DMS153 treated with DMSO at 0.1 percent for 48 hours (cell line): ENCODE results near the gene CDC42.

Experiments
- DNase-seq: peaks from one replicate; lab custom pipeline; 2025; ENCODE audit not compliant: unreplicated experiment; lab: John Stamatoyannopoulos, UW

Gene CDC42

GRCh38 chr1:22107126-22107525 is 54.6 kb downstream of the CDC42 start:
- DNase-seq = no peak

- no peak for DNase-seq
These were observed 56.0 kb downstream of the CDC42 start for GRCh38 chr1:22108339-22109105.

GRCh38 chr1:22110016-22110415 is 57.5 kb downstream of the CDC42 start:
- DNase-seq = no peak

- DNase-seq = no peak
These were observed 58.6 kb downstream of the CDC42 start for GRCh38 chr1:22111115-22111514.

GRCh38 chr1:22111620-22112019 is 59.1 kb downstream of the CDC42 start:
- DNase-seq = no peak

GRCh38 chr1:22112554-22112953 is 60.0 kb downstream of the CDC42 start:
- DNase-seq = no peak

GRCh38 chr1:22114083-22115012 is 61.8 kb downstream of the CDC42 start:
- no peak for DNase-seq

- no peak for DNase-seq
These were observed 62.8 kb downstream of the CDC42 start for GRCh38 chr1:22115286-22115685.

GRCh38 chr1:22117238-22117637 is 64.7 kb downstream of the CDC42 start:
- DNase-seq = no peak

GRCh38 chr1:22117851-22118250 is 65.3 kb downstream of the CDC42 start:
- no peak for DNase-seq

- no peak for DNase-seq
These were observed 65.9 kb downstream of the CDC42 start for GRCh38 chr1:22118291-22118992.

GRCh38 chr1:22119626-22120468 is 67.3 kb downstream of the CDC42 start:
- no peak for DNase-seq

- no peak for DNase-seq
These were observed 67.9 kb downstream of the CDC42 start for GRCh38 chr1:22120469-22120790.

GRCh38 chr1:22121421-22121911 is 69.0 kb downstream of the CDC42 start:
- no peak for DNase-seq

GRCh38 chr1:22122273-22123070 is 70.0 kb downstream of the CDC42 start:
- no peak for DNase-seq

- DNase-seq = no peak
These were observed 70.5 kb downstream of the CDC42 start for GRCh38 chr1:22123071-22123390.

- no peak for DNase-seq
These were observed 71.4 kb downstream of the CDC42 start for GRCh38 chr1:22123901-22124404.

- no peak for DNase-seq
These were observed 72.2 kb downstream of the CDC42 start for GRCh38 chr1:22124592-22125229.

- no peak for DNase-seq
These were observed 74.0 kb downstream of the CDC42 start for GRCh38 chr1:22126531-22126930.
